ENCODE data around the gene ARID1B. TPM values are rescaled to one million over a fixed set of nuclear protein-coding genes. Genes with fewer than 3 reads are reported as not detected.

ARID1B gene
- total and polyA plus RNA-seq, 2 of the 13 experiments (the other 11 are each of a cell fraction or from before 2014, with no cell fraction given) = 20.1 to 32.6 TPM

DNA sequence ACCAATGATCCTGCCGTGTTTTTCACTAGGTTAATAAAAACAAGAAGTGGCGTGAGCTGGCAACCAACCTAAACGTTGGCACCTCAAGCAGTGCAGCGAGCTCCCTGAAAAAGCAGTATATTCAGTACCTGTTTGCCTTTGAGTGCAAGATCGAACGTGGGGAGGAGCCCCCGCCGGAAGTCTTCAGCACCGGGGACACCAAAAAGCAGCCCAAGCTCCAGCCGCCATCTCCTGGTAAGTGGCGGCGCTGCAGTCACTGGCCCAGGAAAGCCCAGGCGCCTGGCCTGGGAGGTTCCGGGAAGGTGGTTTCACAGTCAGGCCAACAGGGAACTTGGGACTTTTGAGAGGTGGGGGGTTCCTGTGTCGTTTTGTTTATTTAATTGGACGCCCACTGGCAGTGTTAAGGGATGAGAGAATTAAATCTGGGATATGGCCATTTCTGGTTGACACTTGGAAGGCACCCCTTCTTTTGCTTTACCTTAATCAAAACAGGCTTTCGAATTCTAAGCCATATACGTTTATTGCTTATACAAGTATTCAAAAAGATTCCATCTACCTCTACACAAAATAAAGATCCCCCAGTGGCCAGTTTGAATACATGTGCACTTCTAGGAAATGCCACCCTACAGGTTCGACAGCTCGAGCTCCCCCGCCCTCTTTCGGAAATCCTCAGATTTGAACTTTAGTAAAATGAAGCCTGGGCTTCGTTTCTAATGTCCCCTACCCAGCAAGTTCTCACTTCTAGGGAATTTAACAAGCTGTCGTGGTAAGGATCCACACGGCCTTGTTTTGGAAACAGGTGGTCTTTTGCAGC is 407.2 kb downstream of the ARID1B start:
- ATAC-seq (peak; percentile 95), FAIRE-seq (peak; percentile 73), DNase-seq (ENCODE audit: low spot score) (peak; percentile 69)
- intact Hi-C loops (cut with micrococcal nuclease; ENCODE audit: unreplicated experiment) = loop anchor here (1.0 to 2.0 kb wide), 2 partner anchors 150 to 620 kb away; no protein-coding TSS in a partner anchor
- Histone ChIP-seq H3K4me3 (replicated peaks in 1 of 3; ENCODE audit: insufficient read depth in 1 of 3, low read depth in 2 of 3, low read length in 3 of 3) (no peak overlapping the region), H3K4me2 (ENCODE audit: low read depth, low read length) (no peak overlapping the region), H2AFZ (ENCODE audit: low read length) (no peak overlapping the region), H3K27ac (ENCODE audit: extremely low read length, insufficient read depth, low read length) (no peak overlapping the region), H4K20me1 (ENCODE audit: insufficient read depth, low read length) (no peaks in the 10 kb centered on the region), H3K4me1 (ENCODE audit: insufficient read depth, low read length) (peaks cover 26% of the 10 kb centered on the region), H3K9ac (ENCODE audit: insufficient read depth, low read depth, low read length) (no peak overlapping the region), H3K9me3 (ENCODE audit: low read length) (no peaks in the 10 kb centered on the region), H3K79me2 (ENCODE audit: insufficient read depth, low read length) (no peaks in the 10 kb centered on the region), H3K36me3 (replicated peaks in 1 of 2; ENCODE audit: control insufficient read depth in 1 of 2, insufficient read depth in 2 of 2, low read length in 2 of 2) (peaks cover 21 to 60% of the 10 kb centered on the region in 2 experiments), H3K27me3 (ENCODE audit: control insufficient read depth in 1 of 2, insufficient read depth in 2 of 2, low read length in 2 of 2) (no peaks in the 10 kb centered on the region)
- in situ Hi-C loops (cut with HindIII; ENCODE audit: extremely low pct_ligation_motif_present, low pct_unique_long_range_greater_than_20kb) = loop anchor here (10.0 to 25.0 kb wide), 2 partner anchors 150 to 622 kb away; no protein-coding TSS in a partner anchor
- POLR2A ChIA-PET = interaction anchor here (0.7 kb wide), 1 partner anchor 404 kb away, joined by 4 read pairs; no protein-coding TSS in a partner anchor
- 68% methylated on average over 20 of the region's 25 CpGs for WGBS (ENCODE audit: low lambda C conversion rate)
- no TSS peak for BruUV-seq (replicated peaks)
- CTCF ChIA-PET (ENCODE audit: low intra/inter-chr PET ratio, low total read pairs) = interaction anchor here (1.0 to 1.4 kb wide), 2 partner anchors 149 to 620 kb away, joined by 6 to 7 read pairs; no protein-coding TSS in a partner anchor
- 0 out of 2 replicates have a peak, but pooled peaks have one; percentile 23 for TF ChIP-seq ZNF556 (CRISPR knock-in tag; IDR thresholded peaks at IDR 0.05; ENCODE audit: borderline replicate concordance)
- no peak for TF ChIP-seq GTF2F1 (IDR thresholded peaks at IDR 0.05; ENCODE audit: low read length)
- TF ChIP-seq ZNF557 (CRISPR knock-in tag; IDR thresholded peaks at IDR 0.05) = 0 out of 2 replicates have a peak, but pooled peaks have one; percentile 37
- TF ChIP-seq CAMTA2 (CRISPR knock-in tag; IDR thresholded peaks at IDR 0.05; ENCODE audit: borderline replicate concordance) = 0 out of 2 replicates have a peak, but pooled peaks have one; percentile 32
- TF ChIP-seq ZSCAN25 (CRISPR knock-in tag; IDR thresholded peaks at IDR 0.05) = no peak
- no peak for TF ChIP-seq PRPF4 (IDR thresholded peaks at IDR 0.05; ENCODE audit: low read depth, low read length, poor library complexity, severe bottlenecking)
- TF ChIP-seq, protein P1, sequence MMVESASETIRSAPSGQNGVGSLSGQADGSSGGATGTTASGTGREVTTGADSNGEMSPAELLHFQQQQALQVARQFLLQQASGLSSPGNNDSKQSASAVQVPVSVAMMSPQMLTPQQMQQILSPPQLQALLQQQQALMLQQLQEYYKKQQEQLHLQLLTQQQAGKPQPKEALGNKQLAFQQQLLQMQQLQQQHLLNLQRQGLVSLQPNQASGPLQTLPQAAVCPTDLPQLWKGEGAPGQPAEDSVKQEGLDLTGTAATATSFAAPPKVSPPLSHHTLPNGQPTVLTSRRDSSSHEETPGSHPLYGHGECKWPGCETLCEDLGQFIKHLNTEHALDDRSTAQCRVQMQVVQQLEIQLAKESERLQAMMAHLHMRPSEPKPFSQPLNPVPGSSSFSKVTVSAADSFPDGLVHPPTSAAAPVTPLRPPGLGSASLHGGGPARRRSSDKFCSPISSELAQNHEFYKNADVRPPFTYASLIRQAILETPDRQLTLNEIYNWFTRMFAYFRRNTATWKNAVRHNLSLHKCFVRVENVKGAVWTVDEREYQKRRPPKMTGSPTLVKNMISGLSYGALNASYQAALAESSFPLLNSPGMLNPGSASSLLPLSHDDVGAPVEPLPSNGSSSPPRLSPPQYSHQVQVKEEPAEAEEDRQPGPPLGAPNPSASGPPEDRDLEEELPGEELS (CRISPR knock-in tag; IDR thresholded peaks at IDR 0.05) = peak; percentile 18; the same call in 1 of the 2 replicates
- TF ChIP-seq SMAD3 (CRISPR knock-in tag; IDR thresholded peaks at IDR 0.05) = 0 out of 2 replicates have a peak, but pooled peaks have one; percentile 38
- TF ChIP-seq, protein P2, sequence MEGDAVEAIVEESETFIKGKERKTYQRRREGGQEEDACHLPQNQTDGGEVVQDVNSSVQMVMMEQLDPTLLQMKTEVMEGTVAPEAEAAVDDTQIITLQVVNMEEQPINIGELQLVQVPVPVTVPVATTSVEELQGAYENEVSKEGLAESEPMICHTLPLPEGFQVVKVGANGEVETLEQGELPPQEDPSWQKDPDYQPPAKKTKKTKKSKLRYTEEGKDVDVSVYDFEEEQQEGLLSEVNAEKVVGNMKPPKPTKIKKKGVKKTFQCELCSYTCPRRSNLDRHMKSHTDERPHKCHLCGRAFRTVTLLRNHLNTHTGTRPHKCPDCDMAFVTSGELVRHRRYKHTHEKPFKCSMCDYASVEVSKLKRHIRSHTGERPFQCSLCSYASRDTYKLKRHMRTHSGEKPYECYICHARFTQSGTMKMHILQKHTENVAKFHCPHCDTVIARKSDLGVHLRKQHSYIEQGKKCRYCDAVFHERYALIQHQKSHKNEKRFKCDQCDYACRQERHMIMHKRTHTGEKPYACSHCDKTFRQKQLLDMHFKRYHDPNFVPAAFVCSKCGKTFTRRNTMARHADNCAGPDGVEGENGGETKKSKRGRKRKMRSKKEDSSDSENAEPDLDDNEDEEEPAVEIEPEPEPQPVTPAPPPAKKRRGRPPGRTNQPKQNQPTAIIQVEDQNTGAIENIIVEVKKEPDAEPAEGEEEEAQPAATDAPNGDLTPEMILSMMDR (CRISPR knock-in tag; IDR thresholded peaks at IDR 0.05) = peak; percentile 91
- peak; percentile 21; the same call in 1 of the 2 replicates for TF ChIP-seq ZNF350 (CRISPR knock-in tag; IDR thresholded peaks at IDR 0.05; ENCODE audit: borderline replicate concordance, low read depth)
- TF ChIP-seq, protein P3, sequence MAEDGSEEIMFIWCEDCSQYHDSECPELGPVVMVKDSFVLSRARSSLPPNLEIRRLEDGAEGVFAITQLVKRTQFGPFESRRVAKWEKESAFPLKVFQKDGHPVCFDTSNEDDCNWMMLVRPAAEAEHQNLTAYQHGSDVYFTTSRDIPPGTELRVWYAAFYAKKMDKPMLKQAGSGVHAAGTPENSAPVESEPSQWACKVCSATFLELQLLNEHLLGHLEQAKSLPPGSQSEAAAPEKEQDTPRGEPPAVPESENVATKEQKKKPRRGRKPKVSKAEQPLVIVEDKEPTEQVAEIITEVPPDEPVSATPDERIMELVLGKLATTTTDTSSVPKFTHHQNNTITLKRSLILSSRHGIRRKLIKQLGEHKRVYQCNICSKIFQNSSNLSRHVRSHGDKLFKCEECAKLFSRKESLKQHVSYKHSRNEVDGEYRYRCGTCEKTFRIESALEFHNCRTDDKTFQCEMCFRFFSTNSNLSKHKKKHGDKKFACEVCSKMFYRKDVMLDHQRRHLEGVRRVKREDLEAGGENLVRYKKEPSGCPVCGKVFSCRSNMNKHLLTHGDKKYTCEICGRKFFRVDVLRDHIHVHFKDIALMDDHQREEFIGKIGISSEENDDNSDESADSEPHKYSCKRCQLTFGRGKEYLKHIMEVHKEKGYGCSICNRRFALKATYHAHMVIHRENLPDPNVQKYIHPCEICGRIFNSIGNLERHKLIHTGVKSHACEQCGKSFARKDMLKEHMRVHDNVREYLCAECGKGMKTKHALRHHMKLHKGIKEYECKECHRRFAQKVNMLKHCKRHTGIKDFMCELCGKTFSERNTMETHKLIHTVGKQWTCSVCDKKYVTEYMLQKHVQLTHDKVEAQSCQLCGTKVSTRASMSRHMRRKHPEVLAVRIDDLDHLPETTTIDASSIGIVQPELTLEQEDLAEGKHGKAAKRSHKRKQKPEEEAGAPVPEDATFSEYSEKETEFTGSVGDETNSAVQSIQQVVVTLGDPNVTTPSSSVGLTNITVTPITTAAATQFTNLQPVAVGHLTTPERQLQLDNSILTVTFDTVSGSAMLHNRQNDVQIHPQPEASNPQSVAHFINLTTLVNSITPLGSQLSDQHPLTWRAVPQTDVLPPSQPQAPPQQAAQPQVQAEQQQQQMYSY (CRISPR knock-in tag; IDR thresholded peaks at IDR 0.05) = no peak
